ENCODE data around the gene PCDHB6. TPM values are rescaled to one million over a fixed set of nuclear protein-coding genes. Genes with fewer than 3 reads are reported as not detected.
"Not testable (repeated sequence)": the region's sequence is repeated elsewhere in the genome, so short reads cannot be mapped to it uniquely, and the experiment has no call there.

PCDHB6 gene
- total RNA-seq, 4 donors from 2014 or later: 1.0 to 2.0 (median 1.5) TPM

DNA sequence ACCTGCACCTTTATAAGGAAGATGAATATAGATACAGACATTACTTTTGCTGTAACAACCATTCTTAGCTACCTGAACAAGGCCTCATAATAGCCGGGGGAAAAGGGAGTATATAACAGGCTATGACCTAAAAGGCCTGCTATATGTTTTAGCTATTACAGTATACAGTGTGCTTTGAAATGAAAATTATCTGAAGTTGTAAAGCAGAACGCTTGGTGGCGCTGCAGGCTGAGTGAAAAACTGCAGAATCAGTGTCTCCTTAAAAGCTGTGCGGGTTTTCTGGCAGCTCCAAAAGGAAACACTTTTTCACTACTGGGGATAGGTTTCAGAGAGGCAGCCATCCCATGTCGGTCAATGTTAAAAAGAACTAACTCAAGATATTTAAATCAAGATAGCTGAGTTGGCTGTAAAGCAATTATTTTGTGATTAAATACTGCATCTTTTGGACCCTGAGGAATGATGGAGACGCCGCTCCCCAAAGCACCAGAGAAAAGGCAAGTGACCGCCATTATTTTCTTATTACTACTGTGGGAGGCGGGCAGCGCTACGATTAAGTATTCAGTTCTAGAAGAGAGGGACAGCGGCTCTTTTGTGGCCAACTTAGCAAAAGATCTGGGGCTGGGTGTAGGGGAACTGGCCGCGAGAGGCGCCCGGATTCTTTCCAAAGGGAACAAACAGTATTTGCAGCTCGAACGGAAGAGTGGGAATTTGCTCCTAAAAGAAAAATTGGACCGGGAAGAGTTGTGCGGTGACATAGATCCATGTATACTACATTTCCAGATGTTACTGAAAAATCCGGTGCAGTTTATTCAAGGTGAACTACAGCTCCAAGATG is 5.9 kb downstream of the PCDHB6 start:
- 25 to 43% methylated on average over 16 to 20 of the region's 21 CpGs for WGBS, 2 donors (ENCODE audit: low coverage in 1 of 2)
- no peak for ATAC-seq

DNA sequence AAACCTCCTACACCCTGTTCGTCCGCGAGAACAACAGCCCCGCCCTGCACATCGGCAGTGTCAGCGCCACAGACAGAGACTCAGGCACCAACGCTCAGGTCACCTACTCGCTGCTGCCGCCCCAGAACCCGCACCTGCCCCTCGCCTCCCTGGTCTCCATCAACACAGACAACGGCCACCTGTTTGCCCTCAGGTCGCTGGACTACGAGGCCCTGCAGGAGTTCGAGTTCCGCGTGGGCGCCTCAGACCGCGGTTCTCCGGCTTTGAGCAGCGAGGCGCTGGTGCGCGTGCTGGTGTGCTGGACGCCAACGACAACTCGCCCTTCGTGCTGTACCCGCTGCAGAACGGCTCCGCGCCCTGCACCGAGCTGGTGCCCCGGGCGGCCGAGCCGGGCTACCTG is 7.5 kb downstream of the PCDHB6 start:
- peaks cover 0 to 97% (median 0%) of the 10 kb centered on the region in 3 donors for H3K9me3 ChIP-seq
- not testable (repeated sequence) for H3K4me3 ChIP-seq, H3K4me1 ChIP-seq, H3K36me3 ChIP-seq, ATAC-seq, H3K27ac ChIP-seq
- peaks cover 47% of the 10 kb centered on the region for H3K27me3 ChIP-seq
- 55% methylated on average over 11 of the region's 38 CpGs; no CpG with 5 or more reads in 1 of the 2 donors for WGBS, 2 donors (ENCODE audit: low coverage in 1 of 2)

More for the DNA sequence above, 5.9 kb downstream of the PCDHB6 start:
- Histone ChIP-seq H3K27me3 (peaks cover 63% of the 10 kb centered on the region), H3K27ac (no peak overlapping the region), H3K36me3 (no peaks in the 10 kb centered on the region), H3K9me3 (peaks cover 0 to 99% (median 0%) of the 10 kb centered on the region in 3 donors), H3K4me3 (no peak overlapping the region), H3K4me1 (no peaks in the 10 kb centered on the region)
- TF ChIP-seq POLR2A (IDR thresholded peaks at IDR 0.05) (no peak), POLR2AphosphoS5 (IDR thresholded peaks at IDR 0.05) (no peak), EP300 (IDR thresholded peaks at IDR 0.05) (no peak)
- TF ChIP-seq, protein P1, sequence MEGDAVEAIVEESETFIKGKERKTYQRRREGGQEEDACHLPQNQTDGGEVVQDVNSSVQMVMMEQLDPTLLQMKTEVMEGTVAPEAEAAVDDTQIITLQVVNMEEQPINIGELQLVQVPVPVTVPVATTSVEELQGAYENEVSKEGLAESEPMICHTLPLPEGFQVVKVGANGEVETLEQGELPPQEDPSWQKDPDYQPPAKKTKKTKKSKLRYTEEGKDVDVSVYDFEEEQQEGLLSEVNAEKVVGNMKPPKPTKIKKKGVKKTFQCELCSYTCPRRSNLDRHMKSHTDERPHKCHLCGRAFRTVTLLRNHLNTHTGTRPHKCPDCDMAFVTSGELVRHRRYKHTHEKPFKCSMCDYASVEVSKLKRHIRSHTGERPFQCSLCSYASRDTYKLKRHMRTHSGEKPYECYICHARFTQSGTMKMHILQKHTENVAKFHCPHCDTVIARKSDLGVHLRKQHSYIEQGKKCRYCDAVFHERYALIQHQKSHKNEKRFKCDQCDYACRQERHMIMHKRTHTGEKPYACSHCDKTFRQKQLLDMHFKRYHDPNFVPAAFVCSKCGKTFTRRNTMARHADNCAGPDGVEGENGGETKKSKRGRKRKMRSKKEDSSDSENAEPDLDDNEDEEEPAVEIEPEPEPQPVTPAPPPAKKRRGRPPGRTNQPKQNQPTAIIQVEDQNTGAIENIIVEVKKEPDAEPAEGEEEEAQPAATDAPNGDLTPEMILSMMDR (IDR thresholded peaks at IDR 0.05): no peak

DNA sequence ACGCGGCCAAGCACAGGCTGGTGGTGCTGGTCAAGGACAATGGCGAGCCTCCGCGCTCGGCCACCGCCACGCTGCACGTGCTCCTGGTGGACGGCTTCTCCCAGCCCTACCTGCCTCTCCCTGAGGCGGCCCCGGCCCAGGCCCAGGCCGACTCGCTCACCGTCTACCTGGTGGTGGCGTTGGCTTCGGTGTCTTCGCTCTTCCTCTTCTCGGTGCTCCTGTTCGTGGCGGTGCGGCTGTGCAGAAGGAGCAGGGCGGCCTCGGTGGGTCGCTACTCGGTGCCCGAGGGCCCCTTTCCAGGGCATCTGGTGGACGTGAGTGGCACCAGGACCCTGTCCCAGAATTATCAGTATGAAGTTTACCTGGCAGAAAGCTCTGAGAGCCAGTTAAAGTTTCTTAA is 8.0 kb downstream of the PCDHB6 start:
- H3K4me3 ChIP-seq, H3K36me3 ChIP-seq, H3K27ac ChIP-seq, H3K4me1 ChIP-seq, ATAC-seq: not testable (repeated sequence)
- 60% methylated on average over 7 of the region's 28 CpGs; no CpG with 5 or more reads in 1 of the 2 donors for WGBS, 2 donors (ENCODE audit: low coverage in 1 of 2)
- Histone ChIP-seq H3K9me3 (peaks cover 0 to 97% (median 0%) of the 10 kb centered on the region in 3 donors), H3K27me3 (peaks cover 47% of the 10 kb centered on the region)

DNA sequence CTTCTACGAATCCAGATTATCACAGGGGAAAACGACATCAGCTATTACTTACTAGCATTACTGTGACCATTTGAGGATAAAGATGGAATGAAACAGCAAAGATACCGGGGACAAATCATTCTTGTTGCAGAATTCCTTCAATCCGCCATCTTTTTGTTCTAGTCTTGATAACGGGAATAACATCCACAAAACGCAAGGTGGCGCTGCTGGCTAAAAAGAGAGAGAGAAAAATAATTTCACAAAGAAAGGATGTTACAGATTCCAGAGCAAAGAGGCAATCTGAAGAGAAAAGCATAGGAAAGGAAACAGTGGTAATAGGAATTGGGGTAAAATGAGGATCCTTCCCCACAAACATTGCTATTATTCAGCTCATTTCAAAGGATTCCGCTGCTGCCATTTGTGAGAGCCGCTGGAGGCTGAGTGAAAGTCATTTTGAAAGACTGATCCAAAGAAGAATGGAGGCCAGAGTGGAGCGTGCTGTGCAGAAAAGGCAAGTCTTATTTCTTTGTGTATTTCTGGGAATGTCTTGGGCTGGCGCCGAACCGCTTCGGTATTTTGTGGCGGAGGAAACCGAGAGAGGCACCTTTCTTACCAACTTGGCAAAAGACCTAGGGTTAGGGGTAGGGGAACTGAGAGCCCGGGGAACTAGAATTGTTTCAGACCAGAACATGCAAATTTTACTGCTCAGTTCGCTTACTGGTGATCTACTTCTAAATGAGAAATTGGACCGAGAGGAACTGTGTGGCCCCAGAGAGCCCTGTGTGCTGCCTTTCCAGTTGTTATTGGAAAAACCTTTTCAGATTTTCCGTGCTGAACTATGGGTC is 22.7 kb downstream of the PCDHB6 start, which contains the start of gene PCDHB7:
TSS of gene PCDHB7 (plus strand) at position 264 of the 824 bp plus-strand sequence. CDS start at position 456, 192 bp downstream.
- Histone ChIP-seq H3K36me3 (no peaks in the 10 kb centered on the region), H3K4me3 (peak within 1 kb of the TSS in 1 of 2 donors; percentile 33), H3K9me3 (peaks cover 3 to 68% (median 3%) of the 10 kb centered on the region in 3 donors), H3K27ac (no peak within 1 kb of the TSS), H3K4me1 (no peaks in the 10 kb centered on the region), H3K27me3 (peaks cover 49% of the 10 kb centered on the region)
- WGBS, 2 donors (ENCODE audit: low coverage in 1 of 2): 21 to 45% methylated on average over 12 to 20 of the region's 20 CpGs
- ATAC-seq: no peak
- TF ChIP-seq, protein P1 (IDR thresholded peaks at IDR 0.05): peak; percentile 12 to 43 (median 25)
- no peak for TF ChIP-seq POLR2A (IDR thresholded peaks at IDR 0.05)

DNA sequence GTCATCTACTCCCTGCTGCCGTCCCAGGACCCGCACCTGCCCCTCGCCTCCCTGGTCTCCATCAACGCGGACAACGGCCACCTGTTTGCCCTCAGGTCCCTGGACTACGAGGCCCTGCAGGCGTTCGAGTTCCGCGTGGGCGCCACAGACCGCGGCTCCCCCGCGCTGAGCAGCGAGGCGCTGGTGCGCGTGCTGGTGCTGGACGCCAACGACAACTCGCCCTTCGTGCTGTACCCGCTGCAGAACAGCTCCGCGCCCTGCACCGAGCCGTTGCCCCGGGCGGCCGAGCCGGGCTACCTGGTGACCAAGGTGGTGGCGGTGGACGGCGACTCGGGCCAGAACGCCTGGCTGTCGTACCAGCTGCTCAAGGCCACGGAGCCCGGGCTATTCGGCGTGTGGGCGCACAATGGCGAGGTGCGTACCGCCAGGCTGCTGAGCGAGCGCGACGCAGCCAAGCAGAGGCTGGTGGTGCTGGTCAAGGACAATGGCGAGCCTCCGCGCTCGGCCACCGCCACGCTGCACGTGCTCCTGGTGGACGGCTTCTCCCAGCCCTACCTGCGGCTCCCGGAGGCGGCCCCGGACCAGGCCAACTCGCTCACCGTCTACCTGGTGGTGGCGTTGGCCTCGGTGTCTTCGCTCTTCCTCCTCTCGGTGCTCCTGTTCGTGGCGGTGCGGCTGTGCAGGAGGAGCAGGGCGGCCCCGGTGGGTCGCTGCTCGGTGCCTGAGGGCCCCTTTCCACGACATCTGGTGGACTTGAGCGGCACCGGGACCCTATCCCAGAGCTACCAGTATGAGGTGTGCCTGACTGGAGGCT is 24.6 kb downstream of the PCDHB6 start:
- Histone ChIP-seq H3K9me3 (peaks cover 3 to 72% (median 3%) of the 10 kb centered on the region in 3 donors), H3K27me3 (peaks cover 58% of the 10 kb centered on the region)
- not testable (repeated sequence) for H3K36me3 ChIP-seq, H3K4me1 ChIP-seq, ATAC-seq, H3K4me3 ChIP-seq, H3K27ac ChIP-seq
- 39 to 50% methylated on average over 3 to 13 of the region's 79 CpGs for WGBS, 2 donors (ENCODE audit: low coverage in 1 of 2)

DNA sequence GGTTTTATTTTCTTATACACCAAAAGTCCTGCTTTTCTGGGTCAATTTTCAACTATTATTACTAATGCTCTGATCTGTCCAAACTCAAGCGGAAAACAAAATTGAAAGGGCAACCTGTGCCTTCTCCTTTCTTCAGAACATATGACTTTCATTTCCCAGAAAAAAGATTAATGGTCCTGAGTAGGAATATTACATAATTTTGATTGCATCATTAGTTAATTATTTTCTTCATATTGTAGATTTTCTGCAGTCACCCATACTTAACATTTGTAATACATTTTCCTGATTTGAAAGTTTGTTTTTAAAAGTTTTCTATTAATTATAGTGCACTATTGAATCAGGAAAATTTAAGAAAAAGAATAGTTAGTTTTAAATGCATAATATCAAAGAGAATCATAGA is 26.1 kb downstream of the PCDHB6 start:
- Histone ChIP-seq H3K4me1 (no peaks in the 10 kb centered on the region), H3K9me3 (peaks cover 3 to 79% (median 3%) of the 10 kb centered on the region in 3 donors), H3K36me3 (no peaks in the 10 kb centered on the region), H3K27ac (no peak overlapping the region), H3K4me3 (no peak overlapping the region), H3K27me3 (peaks cover 70% of the 10 kb centered on the region)
- 73 to 74% methylated on average over 1 of the region's 1 CpG for WGBS, 2 donors (ENCODE audit: low coverage in 1 of 2)
- ATAC-seq: no peak
- TF ChIP-seq POLR2AphosphoS5 (IDR thresholded peaks at IDR 0.05): no peak
- no peak for TF ChIP-seq EP300 (IDR thresholded peaks at IDR 0.05)
- TF ChIP-seq POLR2A (IDR thresholded peaks at IDR 0.05): no peak
- TF ChIP-seq, protein P1 (IDR thresholded peaks at IDR 0.05): no peak

DNA sequence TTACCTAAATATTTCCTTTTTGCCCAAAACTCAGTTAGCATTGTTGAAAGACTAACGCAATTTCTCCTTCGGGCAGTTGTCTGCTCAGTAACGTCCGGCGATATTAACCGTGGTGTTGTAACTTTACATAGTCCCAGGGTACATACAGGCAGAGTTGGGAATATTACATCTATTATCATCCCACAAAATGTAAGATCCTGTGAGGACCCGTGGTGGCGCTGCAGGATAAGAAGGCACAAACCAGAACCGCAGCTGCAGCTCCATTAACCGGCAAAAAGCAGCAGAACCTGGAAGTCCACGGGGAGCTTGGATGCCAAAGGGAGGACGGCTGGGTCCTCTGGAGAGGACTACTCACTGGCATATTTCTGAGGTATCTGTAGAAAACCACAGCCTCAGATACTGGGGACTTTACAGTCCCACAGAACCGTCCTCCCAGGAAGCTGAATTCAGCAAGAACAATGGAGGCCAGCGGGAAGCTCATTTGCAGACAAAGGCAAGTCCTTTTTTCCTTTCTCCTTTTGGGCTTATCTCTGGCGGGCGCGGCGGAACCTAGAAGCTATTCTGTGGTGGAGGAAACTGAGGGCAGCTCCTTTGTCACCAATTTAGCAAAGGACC is 27.8 kb downstream of the PCDHB6 start, which contains the start of gene PCDHB8:
TSS of gene PCDHB8 (plus strand) at position 214 of the 615 bp plus-strand sequence. CDS start at position 459, 245 bp downstream.
- H3K9me3 ChIP-seq: peaks cover 3 to 81% (median 3%) of the 10 kb centered on the region in 3 donors
- H3K27ac ChIP-seq, H3K4me3 ChIP-seq, H3K4me1 ChIP-seq, H3K36me3 ChIP-seq: not testable (repeated sequence)
- peak; percentile 10 for ATAC-seq
- H3K27me3 ChIP-seq: peaks cover 72% of the 10 kb centered on the region
- WGBS, 2 donors (ENCODE audit: low coverage in 1 of 2): 33 to 41% methylated on average over 11 to 14 of the region's 18 CpGs

DNA sequence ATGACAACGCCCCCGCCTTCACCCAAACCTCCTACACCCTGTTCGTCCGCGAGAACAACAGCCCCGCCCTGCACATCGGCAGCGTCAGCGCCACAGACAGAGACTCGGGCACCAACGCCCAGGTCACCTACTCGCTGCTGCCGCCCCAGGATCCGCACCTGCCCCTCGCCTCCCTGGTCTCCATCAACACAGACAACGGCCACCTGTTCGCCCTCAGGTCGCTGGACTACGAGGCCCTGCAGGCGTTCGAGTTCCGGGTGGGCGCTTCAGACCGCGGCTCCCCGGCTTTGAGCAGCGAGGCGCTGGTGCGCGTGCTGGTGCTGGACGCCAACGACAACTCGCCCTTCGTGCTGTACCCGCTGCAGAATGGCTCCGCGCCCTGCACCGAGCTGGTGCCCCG is 29.5 kb downstream of the PCDHB6 start:
- not testable (repeated sequence) for H3K36me3 ChIP-seq, H3K27ac ChIP-seq, H3K4me3 ChIP-seq, H3K4me1 ChIP-seq, ATAC-seq
- Histone ChIP-seq H3K27me3 (peaks cover 73% of the 10 kb centered on the region), H3K9me3 (peaks cover 3 to 80% (median 3%) of the 10 kb centered on the region in 3 donors)
- WGBS, 2 donors (ENCODE audit: low coverage in 1 of 2): 29 to 60% methylated on average over 2 to 9 of the region's 39 CpGs

All from gastroesophageal sphincter (tissue), 4 donors.